ENCODE measurements around the gene SPRYD4. TPM values are rescaled to one million over a fixed set of nuclear protein-coding genes. Genes with fewer than 3 reads are reported as not detected.

SPRYD4 gene
- total RNA-seq, 2 donors from 2014 or later: 3.9 to 4.2 TPM

DNA sequence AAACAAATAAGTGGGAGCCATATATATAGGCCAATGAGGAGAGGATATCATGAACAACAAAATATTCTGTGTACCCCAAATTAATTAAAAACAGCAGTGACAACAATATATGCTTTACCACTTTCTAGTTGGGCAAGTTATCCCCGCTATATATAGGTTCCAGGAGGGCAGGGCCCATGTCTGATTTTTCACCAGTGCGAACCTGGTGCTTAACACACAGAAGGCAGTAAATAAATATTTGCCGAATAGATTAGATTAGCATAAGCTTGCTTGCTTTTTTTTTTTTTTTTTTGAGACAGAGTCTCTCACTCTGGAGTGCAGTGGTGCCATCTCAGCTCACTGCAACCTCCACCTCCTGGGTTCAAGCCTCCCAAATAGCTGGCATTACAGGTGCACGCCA, 10.6 kb upstream of the SPRYD4 start:
- Mint-ChIP-seq H3K27ac (no peak overlapping the region), H3K27me3 (no peaks in the 10 kb centered on the region)
- no peak for ATAC-seq (replicated peaks)

GRCh38 chr12:56461235-56462159, 6.9 kb upstream of the SPRYD4 start:
- no peak overlapping the region for H3K4me3 Mint-ChIP-seq
- H3K36me3 Mint-ChIP-seq (ENCODE audit: low read depth): no peaks in the 10 kb centered on the region
- H3K4me1 Mint-ChIP-seq: peaks cover 12% of the 10 kb centered on the region
- H3K9me3 Mint-ChIP-seq: no peaks in the 10 kb centered on the region
- no peaks in the 10 kb centered on the region for H3K27me3 Mint-ChIP-seq
- ATAC-seq (replicated peaks): no peak
- no peak overlapping the region for H3K27ac Mint-ChIP-seq

More for the DNA sequence above, 10.6 kb upstream of the SPRYD4 start:
- Mint-ChIP-seq H3K4me3 (no peak overlapping the region), H3K4me1 (no peaks in the 10 kb centered on the region), H3K9me3 (no peaks in the 10 kb centered on the region), H3K36me3 (ENCODE audit: low read depth) (no peaks in the 10 kb centered on the region)

GRCh38 chr12:56462565-56462964, 5.8 kb upstream of the SPRYD4 start:
- Mint-ChIP-seq H3K4me1 (peaks cover 12% of the 10 kb centered on the region), H3K36me3 (ENCODE audit: low read depth) (no peaks in the 10 kb centered on the region), H3K27ac (no peak overlapping the region), H3K9me3 (no peaks in the 10 kb centered on the region), H3K4me3 (no peak overlapping the region), H3K27me3 (no peaks in the 10 kb centered on the region)
- ATAC-seq (replicated peaks): no peak

DNA sequence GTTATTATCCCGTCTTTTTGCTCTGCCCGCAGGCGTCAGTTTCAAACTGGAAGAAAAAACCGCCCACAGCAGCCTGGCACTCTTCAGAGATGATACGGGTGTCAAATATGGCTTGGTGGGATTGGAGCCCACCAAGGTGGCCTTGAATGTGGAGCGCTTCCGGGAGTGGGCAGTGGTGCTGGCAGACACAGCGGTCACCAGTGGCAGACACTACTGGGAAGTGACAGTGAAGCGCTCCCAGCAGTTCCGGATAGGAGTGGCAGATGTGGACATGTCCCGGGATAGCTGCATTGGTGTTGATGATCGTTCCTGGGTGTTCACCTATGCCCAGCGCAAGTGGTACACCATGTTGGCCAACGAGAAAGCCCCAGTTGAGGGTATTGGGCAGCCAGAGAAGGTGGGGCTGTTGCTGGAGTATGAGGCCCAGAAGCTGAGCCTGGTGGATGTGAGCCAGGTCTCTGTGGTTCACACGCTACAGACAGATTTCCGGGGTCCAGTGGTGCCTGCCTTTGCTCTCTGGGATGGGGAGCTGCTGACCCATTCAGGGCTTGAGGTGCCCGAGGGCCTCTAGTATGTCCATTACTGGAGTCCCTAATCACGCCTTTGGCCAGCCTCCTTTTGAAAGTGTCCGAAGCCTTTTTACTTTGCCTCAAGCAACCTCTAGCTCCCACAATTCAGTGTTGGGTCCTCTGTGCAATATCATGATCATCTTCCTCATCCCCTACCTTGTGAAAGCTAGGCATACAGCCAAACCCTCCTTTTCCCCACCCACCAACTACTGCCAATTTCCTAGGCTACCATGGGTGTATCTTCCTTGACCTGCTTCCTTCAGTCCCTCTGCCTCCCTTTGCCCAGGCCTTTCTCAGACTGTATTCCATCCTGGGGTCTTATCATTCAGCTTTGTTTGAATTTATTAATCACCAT, 891 bp downstream of the SPRYD4 start:
- H3K36me3 Mint-ChIP-seq (ENCODE audit: low read depth): peaks cover 44% of the 10 kb centered on the region
- peak overlapping the region; percentile 98 for H3K27ac Mint-ChIP-seq
- peak overlapping the region; percentile 97 for H3K4me3 Mint-ChIP-seq
- no peaks in the 10 kb centered on the region for H3K9me3 Mint-ChIP-seq
- H3K27me3 Mint-ChIP-seq: no peaks in the 10 kb centered on the region
- H3K4me1 Mint-ChIP-seq: peaks cover 10% of the 10 kb centered on the region
- ATAC-seq (replicated peaks): no peak

DNA sequence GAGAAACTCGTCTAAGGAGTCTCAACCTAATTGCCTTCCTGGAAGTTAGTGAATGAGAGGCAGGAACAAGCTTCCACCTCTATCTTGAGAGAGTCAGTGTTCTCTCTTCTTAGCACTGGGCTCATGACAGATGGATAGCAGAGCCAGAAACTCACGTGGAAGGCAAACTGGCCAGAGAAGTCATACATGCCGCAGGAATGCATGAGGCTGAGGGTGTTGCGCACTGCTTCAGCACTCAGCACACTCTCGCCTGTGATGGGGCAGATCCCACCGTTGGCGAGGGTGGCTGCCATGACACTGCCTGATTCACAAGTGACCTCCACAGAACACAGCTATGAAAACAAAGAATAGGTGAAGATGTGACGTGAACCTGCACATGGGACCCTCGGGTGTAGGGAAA, 6.0 kb downstream of the SPRYD4 start:
- H3K27me3 Mint-ChIP-seq: no peaks in the 10 kb centered on the region
- no peak overlapping the region for H3K4me3 Mint-ChIP-seq
- H3K36me3 Mint-ChIP-seq (ENCODE audit: low read depth): peaks cover 39% of the 10 kb centered on the region
- H3K27ac Mint-ChIP-seq: no peak overlapping the region
- ATAC-seq (replicated peaks): no peak
- peaks cover 11% of the 10 kb centered on the region for H3K4me1 Mint-ChIP-seq
- no peaks in the 10 kb centered on the region for H3K9me3 Mint-ChIP-seq

- no peak for ATAC-seq (replicated peaks)
- peaks cover 10% of the 10 kb centered on the region for H3K4me1 Mint-ChIP-seq
- H3K27me3 Mint-ChIP-seq: no peaks in the 10 kb centered on the region
- H3K4me3 Mint-ChIP-seq: no peak overlapping the region
- H3K9me3 Mint-ChIP-seq: no peaks in the 10 kb centered on the region
- H3K36me3 Mint-ChIP-seq (ENCODE audit: low read depth): peaks cover 32% of the 10 kb centered on the region
- no peak overlapping the region for H3K27ac Mint-ChIP-seq
Measured at GRCh38 chr12:56476143-56476542, 7.8 kb downstream of the SPRYD4 start.

GRCh38 chr12:56476972-56477432, 8.6 kb downstream of the SPRYD4 start:
- ATAC-seq (replicated peaks): no peak
- Mint-ChIP-seq H3K9me3 (no peaks in the 10 kb centered on the region), H3K36me3 (ENCODE audit: low read depth) (peaks cover 29% of the 10 kb centered on the region)

DNA sequence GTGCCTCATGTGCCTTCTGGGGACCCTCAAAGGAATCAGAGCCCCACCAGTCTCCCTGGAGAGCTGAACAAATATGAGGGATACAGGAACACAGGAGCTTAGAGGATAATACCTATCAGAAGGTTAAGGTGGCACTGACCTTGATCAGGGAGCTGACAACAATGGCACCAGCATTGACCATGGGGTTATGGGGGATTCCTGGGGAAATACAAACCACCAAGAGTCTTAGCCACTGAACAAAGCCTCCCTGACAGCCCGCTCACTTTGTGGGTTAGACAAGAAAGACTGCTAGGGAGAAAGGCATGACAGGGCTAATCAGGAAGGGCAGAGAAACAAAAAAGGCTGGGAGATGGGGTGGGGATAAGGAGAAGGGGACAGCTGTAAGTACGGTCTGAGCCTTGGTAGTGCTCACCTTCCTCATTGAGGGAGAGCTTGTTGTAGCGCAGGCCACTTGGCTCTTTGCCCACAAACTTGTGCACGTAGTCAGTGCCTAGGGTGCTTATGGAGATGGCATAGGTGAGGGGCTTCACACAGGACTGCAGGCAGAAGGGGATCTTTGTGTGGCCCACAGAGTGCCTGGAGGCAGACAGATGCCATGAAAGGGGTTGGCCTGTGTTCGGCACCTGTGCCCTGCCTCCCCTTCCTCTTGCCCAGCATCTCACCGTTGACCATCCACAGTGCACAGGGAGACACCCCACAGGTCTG, 9.3 kb downstream of the SPRYD4 start:
- ATAC-seq (replicated peaks): no peak
- H3K27ac Mint-ChIP-seq: no peak overlapping the region
- no peak overlapping the region for H3K4me3 Mint-ChIP-seq
- peaks cover 23% of the 10 kb centered on the region for H3K36me3 Mint-ChIP-seq (ENCODE audit: low read depth)
- H3K4me1 Mint-ChIP-seq: peaks cover 10% of the 10 kb centered on the region
- H3K9me3 Mint-ChIP-seq: no peaks in the 10 kb centered on the region
- H3K27me3 Mint-ChIP-seq: no peaks in the 10 kb centered on the region

More at GRCh38 chr12:56476972-56477432, 8.6 kb downstream of the SPRYD4 start:
- Mint-ChIP-seq H3K27ac (no peak overlapping the region), H3K4me1 (peaks cover 10% of the 10 kb centered on the region), H3K27me3 (no peaks in the 10 kb centered on the region), H3K4me3 (no peak overlapping the region)

- Mint-ChIP-seq H3K27ac (no peak overlapping the region), H3K4me3 (no peak overlapping the region), H3K36me3 (ENCODE audit: low read depth) (peaks cover 5% of the 10 kb centered on the region), H3K9me3 (no peaks in the 10 kb centered on the region), H3K27me3 (no peaks in the 10 kb centered on the region), H3K4me1 (peaks cover 10% of the 10 kb centered on the region)
- no peak for ATAC-seq (replicated peaks)
Measured at GRCh38 chr12:56479625-56480024, 11.2 kb downstream of the SPRYD4 start.

GRCh38 chr12:56484566-56484965, 16.2 kb downstream of the SPRYD4 start:
- no peaks in the 10 kb centered on the region for H3K36me3 Mint-ChIP-seq (ENCODE audit: low read depth)
- peaks cover 17% of the 10 kb centered on the region for H3K4me1 Mint-ChIP-seq
- peak overlapping the region; percentile 65 for H3K27ac Mint-ChIP-seq
- H3K4me3 Mint-ChIP-seq: no peak overlapping the region
- no peaks in the 10 kb centered on the region for H3K9me3 Mint-ChIP-seq
- no peak for ATAC-seq (replicated peaks)
- peaks cover 3% of the 10 kb centered on the region for H3K27me3 Mint-ChIP-seq

DNA sequence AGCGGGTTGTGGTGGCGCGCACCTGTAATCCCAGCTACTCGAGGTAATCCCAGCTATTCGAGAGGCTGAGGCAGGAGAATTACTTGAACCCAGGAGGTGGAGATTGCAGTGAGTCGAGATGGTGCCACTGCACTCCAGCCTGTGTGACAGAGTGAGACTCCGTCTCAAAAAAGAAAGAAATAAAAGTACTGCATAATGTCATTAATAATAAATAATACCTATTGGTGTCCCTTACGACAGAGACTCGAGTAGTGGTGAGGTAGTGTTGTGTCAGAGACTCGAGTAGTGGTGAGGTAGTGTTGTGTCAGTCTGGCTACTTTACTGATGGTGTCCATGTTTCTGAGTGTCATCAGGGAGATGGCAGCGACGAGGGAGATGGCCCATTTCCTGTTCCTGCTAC, 18.3 kb downstream of the SPRYD4 start:
- no peak for ATAC-seq (replicated peaks)
- Mint-ChIP-seq H3K36me3 (ENCODE audit: low read depth) (no peaks in the 10 kb centered on the region), H3K4me3 (peak overlapping the region; percentile 92), H3K4me1 (peaks cover 11% of the 10 kb centered on the region), H3K9me3 (no peaks in the 10 kb centered on the region), H3K27me3 (peaks cover 12% of the 10 kb centered on the region), H3K27ac (no peak overlapping the region)

DNA sequence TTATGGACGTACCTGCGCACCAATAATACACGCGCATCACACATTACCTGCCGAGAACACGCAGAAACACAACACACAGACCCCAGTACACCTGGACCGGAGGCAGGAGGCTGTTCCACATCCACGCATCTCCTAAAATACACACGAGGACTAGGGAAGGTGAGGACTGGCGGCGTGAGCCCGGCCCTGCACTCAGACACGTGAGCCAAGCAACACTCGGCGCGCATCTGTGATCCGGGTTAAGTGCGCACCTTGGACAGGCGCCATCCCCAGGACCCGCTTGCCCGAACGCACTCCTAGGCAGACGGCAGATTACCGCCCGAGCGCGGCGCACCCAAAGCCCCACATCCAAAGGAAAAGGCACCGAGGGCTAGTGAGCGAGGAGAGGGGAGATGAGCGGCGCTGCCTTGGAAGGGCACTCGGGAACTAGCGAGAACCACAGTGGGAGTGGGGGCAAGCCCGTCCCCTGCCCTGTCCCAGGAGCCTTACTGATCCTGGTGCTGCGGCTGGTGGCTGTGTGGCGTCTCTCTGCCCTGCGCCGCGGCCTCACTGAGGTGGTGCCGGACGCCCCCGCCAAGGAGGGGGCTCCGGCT, 19.2 kb downstream of the SPRYD4 start:
- H3K4me3 Mint-ChIP-seq: peak overlapping the region; percentile 92
- H3K27me3 Mint-ChIP-seq: peaks cover 14% of the 10 kb centered on the region
- no peaks in the 10 kb centered on the region for H3K36me3 Mint-ChIP-seq (ENCODE audit: low read depth)
- H3K9me3 Mint-ChIP-seq: no peaks in the 10 kb centered on the region
- peak; percentile 54 for ATAC-seq (replicated peaks)
- peak overlapping the region; percentile 26 for H3K27ac Mint-ChIP-seq
- peaks cover 11% of the 10 kb centered on the region for H3K4me1 Mint-ChIP-seq

- Mint-ChIP-seq H3K4me1 (peaks cover 11% of the 10 kb centered on the region), H3K27me3 (peaks cover 17% of the 10 kb centered on the region), H3K36me3 (ENCODE audit: low read depth) (no peaks in the 10 kb centered on the region), H3K4me3 (peak within 1 kb of the TSS; percentile 92), H3K9me3 (no peaks in the 10 kb centered on the region), H3K27ac (peak within 1 kb of the TSS; percentile 26)
- ATAC-seq (replicated peaks): peak; percentile 97
Measured at GRCh38 chr12:56488041-56488955, 19.9 kb downstream of the SPRYD4 start, which contains the start of gene GLS2. Gene GLS2, minus strand, starts transcription at chr12:56488161. Its CDS starts 43 bp downstream, at chr12:56488118.

Data from activated T-helper 17 cell treated with anti-CD3 and anti-CD28 coated beads, Interleukin-2, amount 50 U/mL, for 72 hours (primary cell).